ACC112 (cell line): ENCODE measurements around the gene GRID1.

Source experiments
- H2AFZ ChIP-seq: fragments of 200-600 bp; sonication (generic); one replicate; pipeline ENCODE4 v1.6.0; 2017; ENCODE audit warnings: antibody characterized with exemption, low read length; ENCODE audit not compliant: unreplicated experiment
- H3K27ac ChIP-seq: fragments of 200-600 bp; sonication (generic); 2 replicates; pipeline ENCODE4 v1.5.1; 2014; ENCODE audit warnings: low read depth, mild to moderate bottlenecking, antibody characterized with exemption, low read length, moderate library complexity
- H3K27me3 ChIP-seq: fragments of 200-600 bp; sonication (generic); 2 replicates; pipeline ENCODE4 v1.6.1; 2014; ENCODE audit warnings: mild to moderate bottlenecking, antibody characterized with exemption, low read length, moderate library complexity, mixed read lengths; ENCODE audit not compliant: insufficient read depth
- H3K36me3 ChIP-seq: fragments of 200-600 bp; sonication (generic); 2 replicates; pipeline ENCODE4 v1.6.1; 2016; ENCODE audit warnings: mild to moderate bottlenecking, antibody characterized with exemption, low read length, moderate library complexity, mixed read lengths; ENCODE audit not compliant: insufficient read depth
- H3K4me1 ChIP-seq: fragments of 200-600 bp; sonication (generic); one replicate; pipeline ENCODE4 v1.6.1; 2016; ENCODE audit warnings: low read length, mixed read lengths; ENCODE audit not compliant: insufficient read depth, unreplicated experiment, control insufficient read depth
- H3K4me3 ChIP-seq: fragments of 200-600 bp; sonication (generic); 2 replicates; pipeline ENCODE4 v1.5.1; 2014; ENCODE audit warnings: mild to moderate bottlenecking, low read depth, low read length
- H3K79me2 ChIP-seq: fragments of 200-600 bp; sonication (generic); one replicate; pipeline ENCODE4 v1.6.0; 2016; ENCODE audit warnings: low read length; ENCODE audit not compliant: control insufficient read depth, unreplicated experiment, insufficient read depth

GRID1 gene

GRCh38 chr10:86019141-86019540, 347.5 kb downstream of the GRID1 start:
- Histone ChIP-seq H3K79me2 (no peaks in the 10 kb centered on the region), H3K36me3 (no peaks in the 10 kb centered on the region), H2AFZ (no peak overlapping the region), H3K27me3 (no peaks in the 10 kb centered on the region), H3K4me1 (no peaks in the 10 kb centered on the region), H3K4me3 (no peak overlapping the region), H3K27ac (no peak overlapping the region)

GRCh38 chr10:86018735-86019058, 347.9 kb downstream of the GRID1 start:
- Histone ChIP-seq H3K4me3 (no peak overlapping the region), H3K27me3 (no peaks in the 10 kb centered on the region), H3K4me1 (no peaks in the 10 kb centered on the region), H3K36me3 (no peaks in the 10 kb centered on the region), H3K79me2 (no peaks in the 10 kb centered on the region), H3K27ac (no peak overlapping the region), H2AFZ (no peak overlapping the region)

- no peak overlapping the region for H3K4me3 ChIP-seq
- H3K27me3 ChIP-seq: no peaks in the 10 kb centered on the region
- H2AFZ ChIP-seq: no peak overlapping the region
- H3K79me2 ChIP-seq: no peaks in the 10 kb centered on the region
- no peaks in the 10 kb centered on the region for H3K36me3 ChIP-seq
- no peak overlapping the region for H3K27ac ChIP-seq
- H3K4me1 ChIP-seq: no peaks in the 10 kb centered on the region
Measured at GRCh38 chr10:86017841-86018734, 348.5 kb downstream of the GRID1 start.

GRCh38 chr10:86013568-86013967, 353.0 kb downstream of the GRID1 start:
- no peaks in the 10 kb centered on the region for H3K27me3 ChIP-seq
- no peak overlapping the region for H3K4me3 ChIP-seq
- no peak overlapping the region for H2AFZ ChIP-seq
- H3K27ac ChIP-seq: no peak overlapping the region
- no peaks in the 10 kb centered on the region for H3K36me3 ChIP-seq
- H3K4me1 ChIP-seq: no peaks in the 10 kb centered on the region
- H3K79me2 ChIP-seq: no peaks in the 10 kb centered on the region

- no peaks in the 10 kb centered on the region for H3K27me3 ChIP-seq
- no peak overlapping the region for H2AFZ ChIP-seq
- no peaks in the 10 kb centered on the region for H3K36me3 ChIP-seq
- no peaks in the 10 kb centered on the region for H3K4me1 ChIP-seq
- no peaks in the 10 kb centered on the region for H3K79me2 ChIP-seq
- H3K27ac ChIP-seq: no peak overlapping the region
- H3K4me3 ChIP-seq: no peak overlapping the region
Measured at GRCh38 chr10:86007171-86007570, 359.4 kb downstream of the GRID1 start.

- Histone ChIP-seq H3K27me3 (no peaks in the 10 kb centered on the region), H3K79me2 (no peaks in the 10 kb centered on the region), H3K36me3 (no peaks in the 10 kb centered on the region), H3K4me1 (no peaks in the 10 kb centered on the region), H3K27ac (no peak overlapping the region), H3K4me3 (no peak overlapping the region), H2AFZ (no peak overlapping the region)
Measured at GRCh38 chr10:86004337-86004736, 362.3 kb downstream of the GRID1 start.

- H3K4me3 ChIP-seq: no peak overlapping the region
- H2AFZ ChIP-seq: no peak overlapping the region
- H3K4me1 ChIP-seq: no peaks in the 10 kb centered on the region
- no peaks in the 10 kb centered on the region for H3K36me3 ChIP-seq
- no peaks in the 10 kb centered on the region for H3K79me2 ChIP-seq
- no peak overlapping the region for H3K27ac ChIP-seq
- no peaks in the 10 kb centered on the region for H3K27me3 ChIP-seq
Measured at GRCh38 chr10:86003201-86003621, 363.4 kb downstream of the GRID1 start.

- no peaks in the 10 kb centered on the region for H3K4me1 ChIP-seq
- no peaks in the 10 kb centered on the region for H3K27me3 ChIP-seq
- no peaks in the 10 kb centered on the region for H3K36me3 ChIP-seq
- no peak overlapping the region for H2AFZ ChIP-seq
- H3K4me3 ChIP-seq: no peak overlapping the region
- no peaks in the 10 kb centered on the region for H3K79me2 ChIP-seq
- no peak overlapping the region for H3K27ac ChIP-seq
Measured at GRCh38 chr10:86001521-86001920, 365.1 kb downstream of the GRID1 start.

- Histone ChIP-seq H3K4me1 (no peaks in the 10 kb centered on the region), H3K36me3 (no peaks in the 10 kb centered on the region), H3K27ac (no peak overlapping the region), H2AFZ (no peak overlapping the region), H3K4me3 (no peak overlapping the region), H3K79me2 (no peaks in the 10 kb centered on the region), H3K27me3 (no peaks in the 10 kb centered on the region)
Measured at GRCh38 chr10:85997544-85997943, 369.1 kb downstream of the GRID1 start.

GRCh38 chr10:85995791-85996190, 370.8 kb downstream of the GRID1 start:
- H2AFZ ChIP-seq: no peak overlapping the region
- no peaks in the 10 kb centered on the region for H3K36me3 ChIP-seq
- no peaks in the 10 kb centered on the region for H3K27me3 ChIP-seq
- H3K4me3 ChIP-seq: no peak overlapping the region
- no peak overlapping the region for H3K27ac ChIP-seq
- no peaks in the 10 kb centered on the region for H3K4me1 ChIP-seq
- H3K79me2 ChIP-seq: no peaks in the 10 kb centered on the region

GRCh38 chr10:85993840-85994507, 372.6 kb downstream of the GRID1 start:
- Histone ChIP-seq H2AFZ (no peak overlapping the region), H3K4me3 (no peak overlapping the region), H3K4me1 (no peaks in the 10 kb centered on the region), H3K36me3 (no peaks in the 10 kb centered on the region), H3K27me3 (no peaks in the 10 kb centered on the region), H3K79me2 (no peaks in the 10 kb centered on the region), H3K27ac (no peak overlapping the region)
